AG09309 (cell line): ENCODE results near the gene KRTAP10-12.

Experiments used
- DNase-seq: peaks from one replicate; pipeline ENCODE4 v3.0.0-alpha.2; 2010; ENCODE audit warnings: low read depth
- H3K4me3 ChIP-seq: 2 replicates; pipeline ENCODE4 v1.5.1; 2011; ENCODE audit warnings: mild to moderate bottlenecking, low read depth, low read length, moderate library complexity; ENCODE audit not compliant: control insufficient read depth
- TF ChIP-seq, protein P1 (sequence below): IDR thresholded peaks from 2 replicates; pipeline ENCODE4 v1.5.1; 2011; ENCODE audit warnings: mild to moderate bottlenecking, low read depth, low read length, inconsistent platforms; ENCODE audit not compliant: insufficient read depth, control insufficient read depth; ENCODE audit errors: missing control alignments

The KRTAP10-12 gene

DNA sequence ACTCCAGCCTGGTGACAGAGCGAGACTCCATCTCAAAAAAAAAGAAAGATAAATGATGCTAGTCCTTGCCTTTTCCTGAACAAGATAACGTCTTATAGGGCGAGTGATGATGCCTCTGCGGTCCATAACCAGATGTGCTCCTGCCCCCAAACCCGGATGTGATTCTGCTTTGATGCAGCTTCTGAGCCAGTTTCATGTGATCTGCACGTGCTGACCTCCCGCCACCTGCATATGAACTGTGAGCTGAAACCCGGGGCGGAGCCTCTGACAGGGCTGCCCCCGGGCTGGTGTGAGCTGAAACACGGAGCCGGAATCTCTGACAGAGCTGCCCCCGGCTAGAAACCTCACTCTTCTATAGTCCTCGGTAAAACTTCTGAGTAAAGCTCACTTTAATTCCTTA lies 43.8 kb upstream of the KRTAP10-12 start:
- TF ChIP-seq, protein P1, sequence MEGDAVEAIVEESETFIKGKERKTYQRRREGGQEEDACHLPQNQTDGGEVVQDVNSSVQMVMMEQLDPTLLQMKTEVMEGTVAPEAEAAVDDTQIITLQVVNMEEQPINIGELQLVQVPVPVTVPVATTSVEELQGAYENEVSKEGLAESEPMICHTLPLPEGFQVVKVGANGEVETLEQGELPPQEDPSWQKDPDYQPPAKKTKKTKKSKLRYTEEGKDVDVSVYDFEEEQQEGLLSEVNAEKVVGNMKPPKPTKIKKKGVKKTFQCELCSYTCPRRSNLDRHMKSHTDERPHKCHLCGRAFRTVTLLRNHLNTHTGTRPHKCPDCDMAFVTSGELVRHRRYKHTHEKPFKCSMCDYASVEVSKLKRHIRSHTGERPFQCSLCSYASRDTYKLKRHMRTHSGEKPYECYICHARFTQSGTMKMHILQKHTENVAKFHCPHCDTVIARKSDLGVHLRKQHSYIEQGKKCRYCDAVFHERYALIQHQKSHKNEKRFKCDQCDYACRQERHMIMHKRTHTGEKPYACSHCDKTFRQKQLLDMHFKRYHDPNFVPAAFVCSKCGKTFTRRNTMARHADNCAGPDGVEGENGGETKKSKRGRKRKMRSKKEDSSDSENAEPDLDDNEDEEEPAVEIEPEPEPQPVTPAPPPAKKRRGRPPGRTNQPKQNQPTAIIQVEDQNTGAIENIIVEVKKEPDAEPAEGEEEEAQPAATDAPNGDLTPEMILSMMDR: no peak
- H3K4me3 ChIP-seq: no peak overlapping the region
- no peak for DNase-seq

GRCh38 chr21:44653656-44654575 lies 43.1 kb upstream of the KRTAP10-12 start:
- H3K4me3 ChIP-seq: no peak overlapping the region
- DNase-seq: no peak
- TF ChIP-seq, protein P1: no peak

GRCh38 chr21:44654576-44655175 lies 42.3 kb upstream of the KRTAP10-12 start, which contains the start of gene KRTAP12-4:
KRTAP12-4 (minus strand) TSS chr21:44654659; CDS start chr21:44654614, 45 bp downstream.
- TF ChIP-seq, protein P1: no peak
- no peak for DNase-seq
- H3K4me3 ChIP-seq: no peak within 1 kb of the TSS

- no peak overlapping the region for H3K4me3 ChIP-seq
- DNase-seq: no peak
- TF ChIP-seq, protein P1: no peak
These were observed 40.1 kb upstream of the KRTAP10-12 start for GRCh38 chr21:44656868-44657267.

DNA sequence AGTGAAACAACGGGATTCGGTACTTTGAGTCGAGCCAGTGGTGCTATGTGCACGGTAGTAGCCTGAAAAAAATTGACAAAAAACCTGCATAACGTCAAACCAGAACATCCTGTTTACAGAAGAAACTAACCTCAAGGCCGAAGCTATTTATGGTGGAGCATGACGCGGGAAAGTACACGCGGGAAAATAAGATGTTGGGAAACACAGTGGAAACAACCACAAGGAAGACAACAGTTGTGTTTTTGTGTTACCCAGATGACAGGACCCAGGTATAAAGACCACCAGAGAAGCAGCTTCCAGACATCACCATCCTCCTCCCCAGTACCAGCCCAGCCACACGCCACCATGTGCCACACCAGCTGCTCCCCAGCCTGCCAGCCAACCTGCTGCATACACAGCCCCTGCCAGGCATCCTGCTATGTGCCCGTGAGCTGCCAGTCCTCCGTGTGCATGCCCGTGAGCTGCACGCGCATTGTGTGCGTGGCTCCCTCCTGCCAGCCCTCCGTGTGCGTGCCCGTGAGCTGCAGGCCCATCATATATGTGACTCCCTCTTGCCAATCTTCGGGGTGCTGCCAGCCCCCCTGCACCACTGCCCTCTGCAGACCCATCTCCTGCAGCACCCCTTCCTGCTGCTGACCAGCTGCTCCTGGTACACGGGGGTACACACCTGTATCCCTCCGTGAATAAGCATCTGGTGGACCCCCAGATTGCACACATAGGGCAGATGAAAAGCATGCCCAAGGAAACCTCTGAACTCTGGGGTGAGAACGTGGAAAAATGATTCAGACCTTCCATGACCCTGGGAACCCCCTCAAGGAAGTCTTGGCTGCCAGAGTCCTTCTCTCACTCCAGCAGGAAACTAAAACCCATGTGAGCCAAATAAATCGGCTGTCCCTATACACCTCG lies 39.1 kb upstream of the KRTAP10-12 start, which contains the start of gene KRTAP12-3:
Gene KRTAP12-3, plus strand, starts transcription at position 298 of the 906 bp plus-strand sequence. Its CDS starts 48 bp downstream, at position 346.
- TF ChIP-seq, protein P1: no peak
- no peak within 1 kb of the TSS for H3K4me3 ChIP-seq

DNA sequence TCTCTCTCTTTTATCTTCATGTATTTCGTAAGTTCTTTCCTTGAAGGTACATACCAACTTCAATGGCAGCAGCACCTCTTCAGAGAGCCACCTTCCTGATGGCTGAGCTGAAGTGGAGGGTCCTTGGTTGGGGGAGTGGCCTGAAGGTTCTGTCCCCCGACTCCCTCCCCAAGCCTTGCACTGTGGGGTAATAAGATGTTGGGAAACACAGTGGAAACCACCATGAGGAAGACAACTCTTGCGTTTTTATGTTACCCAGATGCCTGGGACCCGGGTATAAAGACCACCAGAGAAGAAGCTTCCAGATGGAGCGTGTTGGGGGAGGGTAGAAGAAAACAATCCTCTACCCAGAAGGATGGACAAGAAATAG lies 38.4 kb upstream of the KRTAP10-12 start:
- TF ChIP-seq, protein P1: no peak
- H3K4me3 ChIP-seq: no peak overlapping the region
- no peak for DNase-seq

More for the DNA sequence above, 39.1 kb upstream of the KRTAP10-12 start, which contains the start of gene KRTAP12-3:
- DNase-seq: no peak
